ENCODE results near the gene MRPL46.
"Not testable (repeated sequence)": the region's sequence is repeated elsewhere in the genome, so short reads cannot be mapped to it uniquely, and the experiment has no call there.

MRPL46 gene

GRCh38 chr15:88447206-88447605 lies 20.0 kb downstream of the MRPL46 start:
- no peak for DNase-seq (ENCODE audit: extremely low read depth in 1 of 2, low read depth in 1 of 2)

GRCh38 chr15:88441076-88441730 lies 26.0 kb downstream of the MRPL46 start:
- DNase-seq (ENCODE audit: extremely low read depth in 1 of 2, low read depth in 1 of 2), result no peak

DNA sequence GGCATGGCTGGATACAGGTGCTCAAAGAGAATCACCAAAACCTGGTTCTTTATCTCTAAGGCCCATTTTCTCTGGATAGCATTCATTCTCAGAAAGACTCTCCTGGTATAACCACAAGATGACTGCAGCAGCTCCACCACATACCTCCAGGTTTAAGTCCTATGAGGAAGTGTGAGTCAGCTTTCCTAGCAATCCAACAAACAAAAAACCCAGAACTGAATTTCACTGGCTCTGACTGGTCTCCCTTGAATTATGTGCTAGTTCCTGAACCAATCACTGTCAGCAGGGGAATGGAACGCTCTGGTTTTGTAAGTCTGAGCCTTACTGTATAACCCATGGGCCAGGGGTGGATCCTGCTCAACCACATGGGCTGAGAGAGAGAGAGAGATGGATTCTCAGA lies 27.2 kb downstream of the MRPL46 start:
- no peak for DNase-seq (ENCODE audit: extremely low read depth in 1 of 2, low read depth in 1 of 2)

GRCh38 chr15:88438181-88438580 lies 29.0 kb downstream of the MRPL46 start:
- no peak for DNase-seq (ENCODE audit: extremely low read depth in 1 of 2, low read depth in 1 of 2)

DNA sequence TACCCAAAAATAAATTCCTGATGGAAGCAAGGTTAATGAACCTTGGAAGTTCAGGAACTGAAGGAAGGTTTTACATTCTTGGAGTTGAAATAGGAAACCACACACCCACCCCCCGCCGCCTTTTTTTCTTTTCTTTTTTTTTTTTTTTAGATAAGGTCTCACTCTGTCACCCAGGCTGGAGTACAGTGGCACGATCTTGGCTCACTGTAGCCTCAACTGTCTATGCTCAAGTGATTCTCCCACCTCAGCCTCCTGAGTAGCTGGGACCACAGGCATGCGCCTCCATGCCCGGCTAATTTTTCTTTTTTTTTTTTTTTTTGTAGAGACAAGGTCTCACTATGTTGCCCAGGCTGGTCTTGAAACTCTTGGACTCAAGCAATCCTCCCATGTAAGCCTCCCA lies 33.1 kb downstream of the MRPL46 start:
- DNase-seq (ENCODE audit: extremely low read depth in 1 of 2, low read depth in 1 of 2), result not testable (repeated sequence)

GRCh38 chr15:88433046-88433685 lies 34.0 kb downstream of the MRPL46 start:
- DNase-seq (ENCODE audit: extremely low read depth in 1 of 2, low read depth in 1 of 2), result no peak

- DNase-seq (ENCODE audit: extremely low read depth in 1 of 2, low read depth in 1 of 2), result no peak
Observed at GRCh38 chr15:88431441-88431840, 35.7 kb downstream of the MRPL46 start.

- DNase-seq (ENCODE audit: extremely low read depth in 1 of 2, low read depth in 1 of 2), result no peak
Observed at GRCh38 chr15:88430051-88430450, 37.1 kb downstream of the MRPL46 start.

GRCh38 chr15:88428805-88429605 lies 38.2 kb downstream of the MRPL46 start:
- DNase-seq (ENCODE audit: extremely low read depth in 1 of 2, low read depth in 1 of 2), result no peak

- no peak for DNase-seq (ENCODE audit: extremely low read depth in 1 of 2, low read depth in 1 of 2)
Observed at GRCh38 chr15:88428053-88428452, 39.1 kb downstream of the MRPL46 start.

DNA sequence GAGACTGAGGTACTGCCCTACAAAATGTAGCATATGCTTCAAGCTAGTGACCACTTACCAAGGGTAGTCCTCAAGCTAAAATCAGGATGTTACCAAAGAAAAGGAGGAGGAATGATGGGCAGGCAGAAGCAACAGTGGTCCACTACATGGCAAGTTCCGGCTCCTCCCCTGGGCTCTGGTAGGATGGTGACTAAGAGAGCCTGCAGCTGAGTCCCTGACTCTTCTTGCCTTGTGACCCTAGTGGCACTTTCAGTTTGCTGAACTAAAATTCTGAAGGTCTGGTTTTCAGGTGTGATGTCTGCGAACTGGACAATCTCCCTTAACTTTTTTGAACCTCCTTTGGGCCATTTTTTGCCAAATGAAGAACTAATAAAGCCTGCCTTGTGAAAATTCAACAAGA lies 40.9 kb downstream of the MRPL46 start:
- DNase-seq (ENCODE audit: extremely low read depth in 1 of 2, low read depth in 1 of 2), result no peak

DNA sequence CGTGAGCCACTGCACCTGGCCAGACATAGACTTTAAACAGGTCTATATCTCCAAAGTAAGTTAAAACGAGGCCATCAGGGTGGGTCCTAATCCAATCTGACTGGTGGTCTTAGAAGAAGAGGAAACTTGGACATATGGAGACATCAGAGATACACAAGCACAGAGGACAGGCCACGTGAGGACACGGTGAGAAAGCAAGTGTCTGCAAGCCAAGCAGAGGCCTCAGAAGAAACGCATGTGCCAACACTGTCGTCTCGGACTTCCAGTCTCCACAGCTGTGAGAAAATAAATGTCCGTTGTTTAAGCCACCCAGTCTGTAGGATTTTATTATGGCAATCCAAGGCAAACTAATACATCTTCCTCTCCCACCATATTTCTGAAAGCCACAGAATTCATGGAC lies 43.9 kb downstream of the MRPL46 start:
- DNase-seq (ENCODE audit: extremely low read depth in 1 of 2, low read depth in 1 of 2), result no peak

DNA sequence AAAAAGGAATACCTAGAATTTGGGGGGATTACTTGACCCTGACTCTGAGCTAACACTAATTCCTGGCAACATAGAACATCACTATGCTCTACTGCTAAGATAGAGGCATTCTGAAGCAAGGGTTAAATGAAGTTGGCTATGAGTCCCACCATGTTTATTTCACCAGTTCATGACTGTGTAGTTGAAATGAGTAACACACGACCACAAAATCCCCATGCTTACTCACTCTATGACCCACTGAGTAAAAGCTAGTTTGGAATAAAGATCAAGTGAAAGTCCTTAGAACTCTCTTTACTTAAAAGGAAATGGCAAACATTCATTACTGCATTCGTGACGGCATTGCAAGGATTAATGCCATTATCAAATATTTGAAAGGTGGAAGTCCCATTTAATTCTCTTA lies 47.4 kb downstream of the MRPL46 start:
- DNase-seq (ENCODE audit: extremely low read depth in 1 of 2, low read depth in 1 of 2), result peak in 1 of 2 donors; percentile 10

Measured in stimulated activated CD8-positive, alpha-beta memory T cell treated with anti-CD3 and anti-CD28 coated beads, Interleukin-7, amount 100 ng/mL, for 48 hours (primary cell).